ENCODE results near the gene ERGIC1. TPM values are rescaled to one million over a fixed set of nuclear protein-coding genes. Genes with fewer than 3 reads are reported as not detected.

The ERGIC1 gene
- total RNA-seq, 4 donors from 2014 or later = 113 to 180 (median 143) TPM

DNA sequence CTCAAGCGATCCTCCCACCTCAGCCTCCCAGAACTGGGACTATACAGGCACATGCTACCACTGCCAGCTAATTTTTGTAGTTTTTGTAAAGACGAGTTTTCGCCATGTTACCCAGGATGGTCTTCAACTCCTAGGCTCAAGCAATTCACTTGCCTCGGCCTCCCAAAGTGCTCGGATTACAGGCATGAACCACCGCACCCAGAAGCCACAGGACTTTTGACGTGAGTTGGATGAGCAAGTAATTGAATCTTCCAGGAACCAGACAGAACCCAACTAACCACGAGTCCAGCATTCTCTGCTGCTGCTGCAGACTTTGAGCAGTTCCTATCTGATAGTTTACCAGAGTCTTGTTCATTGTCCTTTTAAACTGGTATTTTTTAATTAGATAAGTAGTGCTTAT, 139.9 kb downstream of the ERGIC1 start:
- Histone ChIP-seq H3K27ac (no peak overlapping the region), H3K4me3 (no peak overlapping the region), H3K36me3 (peaks cover 0 to 7% (median 0%) of the 10 kb centered on the region in 3 donors), H3K27me3 (no peaks in the 10 kb centered on the region), H3K9me3 (no peaks in the 10 kb centered on the region), H3K4me1 (no peaks in the 10 kb centered on the region)
- TF ChIP-seq, protein P1, sequence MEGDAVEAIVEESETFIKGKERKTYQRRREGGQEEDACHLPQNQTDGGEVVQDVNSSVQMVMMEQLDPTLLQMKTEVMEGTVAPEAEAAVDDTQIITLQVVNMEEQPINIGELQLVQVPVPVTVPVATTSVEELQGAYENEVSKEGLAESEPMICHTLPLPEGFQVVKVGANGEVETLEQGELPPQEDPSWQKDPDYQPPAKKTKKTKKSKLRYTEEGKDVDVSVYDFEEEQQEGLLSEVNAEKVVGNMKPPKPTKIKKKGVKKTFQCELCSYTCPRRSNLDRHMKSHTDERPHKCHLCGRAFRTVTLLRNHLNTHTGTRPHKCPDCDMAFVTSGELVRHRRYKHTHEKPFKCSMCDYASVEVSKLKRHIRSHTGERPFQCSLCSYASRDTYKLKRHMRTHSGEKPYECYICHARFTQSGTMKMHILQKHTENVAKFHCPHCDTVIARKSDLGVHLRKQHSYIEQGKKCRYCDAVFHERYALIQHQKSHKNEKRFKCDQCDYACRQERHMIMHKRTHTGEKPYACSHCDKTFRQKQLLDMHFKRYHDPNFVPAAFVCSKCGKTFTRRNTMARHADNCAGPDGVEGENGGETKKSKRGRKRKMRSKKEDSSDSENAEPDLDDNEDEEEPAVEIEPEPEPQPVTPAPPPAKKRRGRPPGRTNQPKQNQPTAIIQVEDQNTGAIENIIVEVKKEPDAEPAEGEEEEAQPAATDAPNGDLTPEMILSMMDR (IDR thresholded peaks at IDR 0.05) = no peak
- no peak for TF ChIP-seq POLR2A (IDR thresholded peaks at IDR 0.05)
- DNase-seq = no peak

DNA sequence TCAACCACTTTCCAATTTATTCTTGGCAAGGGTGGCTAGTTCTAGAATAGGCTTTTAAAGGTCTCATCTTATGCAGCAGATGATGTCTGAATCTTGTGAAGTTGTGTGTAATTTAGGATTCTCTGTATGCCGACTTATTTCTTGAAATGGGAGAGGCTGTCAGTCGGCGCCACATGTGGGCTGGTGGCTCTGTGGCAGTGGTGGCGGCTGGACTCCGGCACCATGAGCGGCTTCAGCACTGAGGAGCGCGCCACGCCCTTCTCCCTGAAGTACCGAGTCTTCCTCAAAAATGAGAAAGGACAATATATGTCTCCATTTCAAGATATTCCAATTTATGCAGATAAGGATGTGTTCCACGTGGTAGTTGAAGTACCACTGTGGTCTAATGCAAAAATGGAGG, 141.2 kb downstream of the ERGIC1 start:
- H3K4me1 ChIP-seq = no peaks in the 10 kb centered on the region
- H3K4me3 ChIP-seq = no peak overlapping the region
- H3K27me3 ChIP-seq = no peaks in the 10 kb centered on the region
- H3K9me3 ChIP-seq = no peaks in the 10 kb centered on the region
- H3K27ac ChIP-seq = no peak overlapping the region
- TF ChIP-seq POLR2A (IDR thresholded peaks at IDR 0.05) = no peak
- TF ChIP-seq, protein P1 (IDR thresholded peaks at IDR 0.05) = no peak
- H3K36me3 ChIP-seq = no peaks in the 10 kb centered on the region
- no peak for DNase-seq

DNA sequence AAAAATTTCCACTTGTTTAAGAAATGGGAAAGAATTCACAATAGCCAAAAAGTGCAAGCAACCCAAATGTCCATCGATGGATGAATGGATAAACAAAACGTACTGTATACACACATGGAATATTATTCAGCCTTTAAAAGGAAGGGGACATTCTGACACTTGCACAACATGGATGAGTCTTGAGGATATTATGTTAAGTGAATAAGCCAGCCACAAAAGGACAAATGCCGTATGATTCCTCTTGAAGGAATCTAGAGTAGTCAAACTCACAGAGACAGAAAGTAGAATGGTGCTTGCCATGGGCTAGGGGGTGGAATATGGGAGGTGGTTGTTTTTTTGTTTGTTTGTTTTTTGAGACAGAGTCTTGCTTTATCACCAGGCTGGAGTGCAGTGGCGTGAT, 145.7 kb downstream of the ERGIC1 start:
- no peaks in the 10 kb centered on the region for H3K9me3 ChIP-seq
- no peak overlapping the region for H3K27ac ChIP-seq
- DNase-seq = no peak
- no peak overlapping the region for H3K4me3 ChIP-seq
- H3K4me1 ChIP-seq = peaks cover 0 to 8% (median 2%) of the 10 kb centered on the region in 4 donors
- H3K27me3 ChIP-seq = no peaks in the 10 kb centered on the region
- H3K36me3 ChIP-seq = no peaks in the 10 kb centered on the region
- TF ChIP-seq, protein P1 (IDR thresholded peaks at IDR 0.05) = no peak
- TF ChIP-seq POLR2A (IDR thresholded peaks at IDR 0.05) = no peak

DNA sequence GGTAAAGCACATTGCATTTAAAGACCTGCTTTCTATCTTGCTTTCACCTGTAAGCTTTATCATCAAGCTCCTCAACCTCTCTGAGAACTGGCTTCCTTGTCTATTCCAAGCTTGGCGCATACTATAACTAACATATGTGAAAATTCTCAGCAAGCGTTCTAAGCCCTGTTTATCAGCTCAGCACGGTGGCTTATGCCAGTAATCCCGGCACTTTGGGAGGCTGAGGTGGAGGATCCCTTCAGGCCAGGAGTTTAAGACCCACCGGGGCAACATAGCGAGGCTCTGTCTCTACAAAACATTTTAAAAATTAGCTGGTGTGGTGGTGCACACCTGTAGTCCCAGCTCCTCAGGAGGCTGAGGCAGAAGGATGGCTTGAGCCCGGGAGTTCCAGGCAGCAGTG, 147.9 kb downstream of the ERGIC1 start:
- TF ChIP-seq, protein P1 (IDR thresholded peaks at IDR 0.05) = no peak
- Histone ChIP-seq H3K36me3 (peaks cover 0 to 5% (median 0%) of the 10 kb centered on the region in 3 donors), H3K4me1 (peaks cover 0 to 18% (median 6%) of the 10 kb centered on the region in 4 donors), H3K27ac (no peak overlapping the region), H3K4me3 (no peak overlapping the region), H3K27me3 (no peaks in the 10 kb centered on the region), H3K9me3 (no peaks in the 10 kb centered on the region)
- no peak for DNase-seq

DNA sequence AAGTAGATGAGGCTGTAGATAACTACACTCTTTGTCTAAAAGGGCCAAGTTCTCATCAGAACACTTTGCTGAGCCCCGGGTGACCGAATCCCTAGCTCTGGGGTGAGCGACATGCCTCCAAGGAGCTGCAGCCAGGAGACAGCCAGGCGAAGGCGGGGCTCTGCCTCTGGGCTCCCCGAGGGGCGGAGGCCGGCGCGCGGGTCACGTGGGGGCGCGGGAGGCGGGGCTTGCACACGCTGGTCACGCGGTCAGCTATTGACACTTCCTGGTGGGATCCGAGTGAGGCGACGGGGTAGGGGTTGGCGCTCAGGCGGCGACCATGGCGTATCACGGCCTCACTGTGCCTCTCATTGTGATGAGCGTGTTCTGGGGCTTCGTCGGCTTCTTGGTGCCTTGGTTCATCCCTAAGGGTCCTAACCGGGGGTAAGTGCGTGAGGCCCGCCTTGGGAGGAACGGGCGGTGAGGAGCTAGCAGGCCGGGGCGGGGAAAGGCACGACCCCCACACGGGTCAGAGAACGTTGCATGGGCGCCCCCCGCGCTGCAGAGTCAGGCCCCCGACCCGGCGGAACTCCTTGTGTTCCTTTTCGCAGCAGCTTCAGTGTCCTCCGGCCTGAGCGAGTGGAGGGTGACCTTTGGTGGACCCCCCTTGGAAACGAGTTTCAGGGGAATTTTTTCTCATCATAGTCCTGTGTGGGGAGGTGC, 149.6 kb downstream of the ERGIC1 start, which contains the start of gene ATP6V0E1:
TSS of gene ATP6V0E1 (plus strand) at position 230 of the 702 bp plus-strand sequence. CDS start at position 320, 90 bp downstream.
- H3K9me3 ChIP-seq = no peaks in the 10 kb centered on the region
- peaks cover 0 to 18% (median 6%) of the 10 kb centered on the region in 4 donors for H3K4me1 ChIP-seq
- DNase-seq = peak; percentile 95 to 99 (median 98)
- no peaks in the 10 kb centered on the region for H3K27me3 ChIP-seq
- TF ChIP-seq, protein P1 (IDR thresholded peaks at IDR 0.05) = no peak
- TF ChIP-seq POLR2A (IDR thresholded peaks at IDR 0.05) = peak; percentile 62 to 74
- H3K4me3 ChIP-seq = peak within 1 kb of the TSS; percentile 86 to 95 (median 92)
- peaks cover 0 to 16% (median 0%) of the 10 kb centered on the region in 3 donors for H3K36me3 ChIP-seq
- peak within 1 kb of the TSS; percentile 90 to 96 (median 94) for H3K27ac ChIP-seq
